Measurements from ENCODE around the gene RNF145. TPM values are rescaled to one million over a fixed set of nuclear protein-coding genes. Genes with fewer than 3 reads are reported as not detected.
A peak's percentile ranks its signal among the peaks of the same experiment; 100 is the strongest.

Gene RNF145
- total RNA-seq, 1 donor from 2014 or later: 179 TPM

GRCh38 chr5:159202151-159202550, 7.2 kb downstream of the RNF145 start:
- Mint-ChIP-seq H3K4me1 (ENCODE audit: low read depth) (peaks cover 71% of the 10 kb centered on the region), H3K4me3 (no peak overlapping the region), H3K36me3 (ENCODE audit: low read depth) (peaks cover 39% of the 10 kb centered on the region), H3K27ac (no peak overlapping the region), H3K27me3 (ENCODE audit: insufficient read depth) (no peaks in the 10 kb centered on the region), H3K9me3 (no peaks in the 10 kb centered on the region)
- intact Hi-C loops (cut with micrococcal nuclease): loop anchor here (10.0 kb wide), 1 partner anchor 1927 kb away; no protein-coding TSS in a partner anchor
- DNase-seq (ENCODE audit: low spot score): no peak

- Mint-ChIP-seq H3K4me3 (no peak overlapping the region), H3K27me3 (ENCODE audit: insufficient read depth) (no peaks in the 10 kb centered on the region), H3K9me3 (no peaks in the 10 kb centered on the region), H3K36me3 (ENCODE audit: low read depth) (peaks cover 44% of the 10 kb centered on the region), H3K27ac (no peak overlapping the region), H3K4me1 (ENCODE audit: low read depth) (peaks cover 72% of the 10 kb centered on the region)
- intact Hi-C loops (cut with micrococcal nuclease): loop anchor here (10.0 kb wide), 1 partner anchor 1925 kb away; no protein-coding TSS in a partner anchor
- DNase-seq (ENCODE audit: low spot score): no peak
These were observed 9.6 kb downstream of the RNF145 start for GRCh38 chr5:159199780-159200179.

- intact Hi-C loops (cut with micrococcal nuclease): no loop called here
- Mint-ChIP-seq H3K4me1 (ENCODE audit: low read depth) (peaks cover 68% of the 10 kb centered on the region), H3K27ac (peak overlapping the region; percentile 33)
These were observed 10.1 kb downstream of the RNF145 start for GRCh38 chr5:159199225-159199624.

GRCh38 chr5:159198063-159199036, 11.0 kb downstream of the RNF145 start:
- no peak for DNase-seq (ENCODE audit: low spot score)
- no peak overlapping the region for H3K4me3 Mint-ChIP-seq
- intact Hi-C loops (cut with micrococcal nuclease): loop anchor here (1.0 kb wide), 1 partner anchor 9 kb away; no protein-coding TSS in a partner anchor
- peaks cover 60% of the 10 kb centered on the region for H3K4me1 Mint-ChIP-seq (ENCODE audit: low read depth)
- H3K27ac Mint-ChIP-seq: peak overlapping the region; percentile 20
- no peaks in the 10 kb centered on the region for H3K9me3 Mint-ChIP-seq
- H3K36me3 Mint-ChIP-seq (ENCODE audit: low read depth): peaks cover 48% of the 10 kb centered on the region
- no peaks in the 10 kb centered on the region for H3K27me3 Mint-ChIP-seq (ENCODE audit: insufficient read depth)

More at GRCh38 chr5:159199225-159199624, 10.1 kb downstream of the RNF145 start:
- no peak for DNase-seq (ENCODE audit: low spot score)
- no peak overlapping the region for H3K4me3 Mint-ChIP-seq
- H3K9me3 Mint-ChIP-seq: no peaks in the 10 kb centered on the region
- H3K36me3 Mint-ChIP-seq (ENCODE audit: low read depth): peaks cover 44% of the 10 kb centered on the region
- no peaks in the 10 kb centered on the region for H3K27me3 Mint-ChIP-seq (ENCODE audit: insufficient read depth)

GRCh38 chr5:159195775-159196174, 13.6 kb downstream of the RNF145 start:
- Mint-ChIP-seq H3K4me1 (ENCODE audit: low read depth) (peaks cover 73% of the 10 kb centered on the region), H3K27ac (no peak overlapping the region), H3K4me3 (no peak overlapping the region), H3K9me3 (no peaks in the 10 kb centered on the region), H3K27me3 (ENCODE audit: insufficient read depth) (no peaks in the 10 kb centered on the region), H3K36me3 (ENCODE audit: low read depth) (peaks cover 51% of the 10 kb centered on the region)
- DNase-seq (ENCODE audit: low spot score): no peak
- intact Hi-C loops (cut with micrococcal nuclease): loop anchor here (1.0 kb wide), 1 partner anchor 8 kb away; no protein-coding TSS in a partner anchor

GRCh38 chr5:159190170-159190569, 19.2 kb downstream of the RNF145 start:
- intact Hi-C loops (cut with micrococcal nuclease): no loop called here
- Mint-ChIP-seq H3K36me3 (ENCODE audit: low read depth) (peaks cover 41% of the 10 kb centered on the region), H3K9me3 (no peaks in the 10 kb centered on the region), H3K27me3 (ENCODE audit: insufficient read depth) (no peaks in the 10 kb centered on the region), H3K27ac (no peak overlapping the region), H3K4me1 (ENCODE audit: low read depth) (peaks cover 57% of the 10 kb centered on the region), H3K4me3 (no peak overlapping the region)
- no peak for DNase-seq (ENCODE audit: low spot score)

GRCh38 chr5:159189310-159189709, 20.0 kb downstream of the RNF145 start:
- peaks cover 58% of the 10 kb centered on the region for H3K4me1 Mint-ChIP-seq (ENCODE audit: low read depth)
- no peak overlapping the region for H3K4me3 Mint-ChIP-seq
- no peak overlapping the region for H3K27ac Mint-ChIP-seq
- H3K36me3 Mint-ChIP-seq (ENCODE audit: low read depth): peaks cover 42% of the 10 kb centered on the region
- H3K9me3 Mint-ChIP-seq: no peaks in the 10 kb centered on the region
- DNase-seq (ENCODE audit: low spot score): no peak
- intact Hi-C loops (cut with micrococcal nuclease): no loop called here
- H3K27me3 Mint-ChIP-seq (ENCODE audit: insufficient read depth): no peaks in the 10 kb centered on the region

- H3K36me3 Mint-ChIP-seq (ENCODE audit: low read depth): peaks cover 37% of the 10 kb centered on the region
- intact Hi-C loops (cut with micrococcal nuclease): no loop called here
- no peak overlapping the region for H3K4me3 Mint-ChIP-seq
- peaks cover 67% of the 10 kb centered on the region for H3K4me1 Mint-ChIP-seq (ENCODE audit: low read depth)
- no peaks in the 10 kb centered on the region for H3K27me3 Mint-ChIP-seq (ENCODE audit: insufficient read depth)
- no peaks in the 10 kb centered on the region for H3K9me3 Mint-ChIP-seq
- H3K27ac Mint-ChIP-seq: no peak overlapping the region
- DNase-seq (ENCODE audit: low spot score): no peak
These were observed 21.6 kb downstream of the RNF145 start for GRCh38 chr5:159187719-159188118.

- Mint-ChIP-seq H3K4me3 (no peak overlapping the region), H3K36me3 (ENCODE audit: low read depth) (peaks cover 40% of the 10 kb centered on the region), H3K9me3 (no peaks in the 10 kb centered on the region), H3K27ac (peak overlapping the region; percentile 29), H3K27me3 (ENCODE audit: insufficient read depth) (no peaks in the 10 kb centered on the region), H3K4me1 (ENCODE audit: low read depth) (peaks cover 71% of the 10 kb centered on the region)
- no peak for DNase-seq (ENCODE audit: low spot score)
- intact Hi-C loops (cut with micrococcal nuclease): no loop called here
These were observed 23.0 kb downstream of the RNF145 start for GRCh38 chr5:159186319-159186718.

GRCh38 chr5:159185773-159186172, 23.6 kb downstream of the RNF145 start:
- intact Hi-C loops (cut with micrococcal nuclease): loop anchor here (1.0 kb wide), 1 partner anchor 22 kb away; no protein-coding TSS in a partner anchor
- Mint-ChIP-seq H3K36me3 (ENCODE audit: low read depth) (peaks cover 35% of the 10 kb centered on the region), H3K9me3 (no peaks in the 10 kb centered on the region), H3K4me3 (no peak overlapping the region), H3K27me3 (ENCODE audit: insufficient read depth) (no peaks in the 10 kb centered on the region), H3K27ac (peak overlapping the region; percentile 29), H3K4me1 (ENCODE audit: low read depth) (peaks cover 72% of the 10 kb centered on the region)
- no peak for DNase-seq (ENCODE audit: low spot score)

- DNase-seq (ENCODE audit: low spot score): peak; percentile 9
These were observed 24.4 kb downstream of the RNF145 start for GRCh38 chr5:159184858-159185381.

GRCh38 chr5:159184236-159184635, 25.1 kb downstream of the RNF145 start:
- no peak overlapping the region for H3K4me3 Mint-ChIP-seq
- no peaks in the 10 kb centered on the region for H3K9me3 Mint-ChIP-seq

More at GRCh38 chr5:159184858-159185381, 24.4 kb downstream of the RNF145 start:
- peak overlapping the region; percentile 90 for H3K27ac Mint-ChIP-seq
- no peaks in the 10 kb centered on the region for H3K9me3 Mint-ChIP-seq
- no peaks in the 10 kb centered on the region for H3K27me3 Mint-ChIP-seq (ENCODE audit: insufficient read depth)
- H3K4me3 Mint-ChIP-seq: peak overlapping the region; percentile 13
- peaks cover 40% of the 10 kb centered on the region for H3K36me3 Mint-ChIP-seq (ENCODE audit: low read depth)
- peaks cover 78% of the 10 kb centered on the region for H3K4me1 Mint-ChIP-seq (ENCODE audit: low read depth)
- intact Hi-C loops (cut with micrococcal nuclease): loop anchor here (1.0 kb wide), 1 partner anchor 22 kb away; no protein-coding TSS in a partner anchor

GRCh38 chr5:159183247-159183646, 26.1 kb downstream of the RNF145 start:
- Mint-ChIP-seq H3K27ac (no peak overlapping the region), H3K4me1 (ENCODE audit: low read depth) (peaks cover 84% of the 10 kb centered on the region), H3K4me3 (no peak overlapping the region), H3K36me3 (ENCODE audit: low read depth) (peaks cover 42% of the 10 kb centered on the region), H3K27me3 (ENCODE audit: insufficient read depth) (no peaks in the 10 kb centered on the region), H3K9me3 (no peaks in the 10 kb centered on the region)
- no peak for DNase-seq (ENCODE audit: low spot score)
- intact Hi-C loops (cut with micrococcal nuclease): no loop called here

More at GRCh38 chr5:159184236-159184635, 25.1 kb downstream of the RNF145 start:
- Mint-ChIP-seq H3K27me3 (ENCODE audit: insufficient read depth) (no peaks in the 10 kb centered on the region), H3K4me1 (ENCODE audit: low read depth) (peaks cover 78% of the 10 kb centered on the region), H3K36me3 (ENCODE audit: low read depth) (peaks cover 42% of the 10 kb centered on the region), H3K27ac (peak overlapping the region; percentile 59)
- intact Hi-C loops (cut with micrococcal nuclease): no loop called here
- DNase-seq (ENCODE audit: low spot score): no peak
